Activated CD4-positive, alpha-beta T cell treated with anti-CD3 and anti-CD28 coated beads for 36 hours (primary cell): Measurements from ENCODE around the gene FSHR. TPM values are rescaled to one million over a fixed set of nuclear protein-coding genes. Genes with fewer than 3 reads are reported as not detected.

Source experiments
- ATAC-seq: fragments of 200-7000 bp; cut with Tn5 transposase; one replicate; pipeline ENCODE4 v1.10.0; 2021; ENCODE audit warnings: mild to moderate bottlenecking, moderate library complexity
- CTCF ChIA-PET: fragments of 350-600 bp; sonication (Branson Sonifier 250); formaldehyde crosslinking; loops from one replicate; lab custom pipeline; 2021; ENCODE audit warnings: antibody characterized with exemption; lab: Charles Lee
- POLR2A ChIA-PET: fragments of 350-600 bp; sonication (Branson Sonifier 250); formaldehyde crosslinking; loops from one replicate; lab custom pipeline; 2021; ENCODE audit warnings: antibody characterized with exemption, inconsistent platforms; lab: Charles Lee
- DNase-seq: peaks from one replicate; pipeline ENCODE4 v3.0.0-alpha.2; 2020
- H3K27ac Mint-ChIP-seq: one replicate; pipeline ENCODE4 v1.8.0; 2021; ENCODE audit warnings: mixed read lengths
- H3K27me3 Mint-ChIP-seq: one replicate; pipeline ENCODE4 v1.8.0; 2021; ENCODE audit warnings: mixed read lengths
- H3K36me3 Mint-ChIP-seq: one replicate; pipeline ENCODE4 v1.8.0; 2021; ENCODE audit warnings: low read depth, mixed read lengths
- H3K4me1 Mint-ChIP-seq: one replicate; pipeline ENCODE4 v1.8.0; 2021; ENCODE audit warnings: mixed read lengths
- H3K4me3 Mint-ChIP-seq: one replicate; pipeline ENCODE4 v1.8.0; 2021; ENCODE audit warnings: mild to moderate bottlenecking, moderate library complexity, mixed read lengths
- H3K9me3 Mint-ChIP-seq: one replicate; pipeline ENCODE4 v1.8.0; 2021; ENCODE audit warnings: low read depth, mixed read lengths
- intact Hi-C, 2 experiments: fragments of 100-400 bp; cut with DNase I in 1 of 2; cut with micrococcal nuclease in 1 of 2; formaldehyde crosslinking; loops; one replicate each; pipeline versions ENCODE4 v1.14.2 to v1.15.1; 2022 to 2024; cut with DNase I, micrococcal nuclease
- total RNA-seq, 2 experiments: library from RNA; stranded (reverse); gene quantifications; one replicate each; pipeline ENCODE4 v1.2.3, GENCODE V29; 2021

The FSHR gene
- total RNA-seq, 2 experiments from 2014 or later: not detected

DNA sequence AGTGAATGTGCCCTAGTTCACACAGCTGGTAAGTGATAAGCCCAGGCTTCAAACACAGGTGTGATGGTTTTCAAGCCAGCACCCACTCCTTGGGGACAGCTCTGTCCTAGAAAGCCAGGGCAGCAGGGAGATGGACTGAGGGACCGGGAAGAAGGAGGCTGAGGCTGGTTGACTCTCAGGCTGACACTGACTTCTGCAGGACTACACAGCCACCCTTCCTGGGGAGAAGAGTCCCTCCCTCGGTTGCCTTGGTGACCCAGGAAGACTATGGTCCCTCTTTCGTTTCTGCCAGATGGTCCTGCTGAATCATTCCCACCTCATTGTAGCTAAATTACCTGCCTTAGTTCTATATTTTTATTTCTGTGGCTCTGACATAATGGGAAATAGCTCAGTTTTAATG, 11.3 kb upstream of the FSHR start:
- intact Hi-C loops: no loop called here
- H3K27ac Mint-ChIP-seq: no peak overlapping the region
- ChIA-PET CTCF (interaction anchor here (0.6 kb wide), 1 partner anchor 367 kb away, joined by 3 read pairs; no protein-coding TSS in a partner anchor), POLR2A (no interaction called here)
- H3K4me3 Mint-ChIP-seq: no peak overlapping the region
- no peaks in the 10 kb centered on the region for H3K27me3 Mint-ChIP-seq
- no peaks in the 10 kb centered on the region for H3K36me3 Mint-ChIP-seq
- peaks cover 2% of the 10 kb centered on the region for H3K9me3 Mint-ChIP-seq
- ATAC-seq (no peak), DNase-seq (no peak)
- no peaks in the 10 kb centered on the region for H3K4me1 Mint-ChIP-seq

GRCh38 chr2:49164729-49165128, 10.4 kb upstream of the FSHR start:
- DNase-seq: no peak
- no peak for ATAC-seq
- H3K27me3 Mint-ChIP-seq: no peaks in the 10 kb centered on the region
- no peak overlapping the region for H3K27ac Mint-ChIP-seq
- CTCF ChIA-PET: interaction anchor here (0.6 kb wide), 1 partner anchor 19 kb away, joined by 3 read pairs; no protein-coding TSS in a partner anchor
- no peaks in the 10 kb centered on the region for H3K4me1 Mint-ChIP-seq
- peaks cover 2% of the 10 kb centered on the region for H3K9me3 Mint-ChIP-seq
- POLR2A ChIA-PET: no interaction called here
- no peaks in the 10 kb centered on the region for H3K36me3 Mint-ChIP-seq
- no peak overlapping the region for H3K4me3 Mint-ChIP-seq
- intact Hi-C loops: no loop called here

DNA sequence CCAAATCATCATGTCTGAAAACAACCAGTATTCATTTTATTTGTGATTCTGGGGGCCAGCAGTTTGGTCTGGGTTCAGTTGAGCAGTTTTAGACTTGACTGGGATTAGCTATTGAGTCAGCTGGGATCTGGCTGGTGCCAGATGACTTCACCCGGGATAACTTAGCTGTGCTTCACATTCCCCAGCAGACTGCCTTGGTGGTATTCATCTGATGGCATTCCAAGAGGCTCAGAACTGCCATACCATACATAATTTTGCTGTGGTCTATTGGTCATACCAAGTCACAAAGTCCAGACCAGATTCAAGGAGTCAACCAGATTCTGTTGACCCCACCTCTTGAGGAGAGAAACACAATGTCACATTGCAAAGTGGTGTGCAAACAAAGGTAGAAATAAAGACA, 7.8 kb upstream of the FSHR start:
- Mint-ChIP-seq H3K4me1 (no peaks in the 10 kb centered on the region), H3K36me3 (no peaks in the 10 kb centered on the region), H3K27me3 (no peaks in the 10 kb centered on the region), H3K9me3 (no peaks in the 10 kb centered on the region), H3K27ac (no peak overlapping the region), H3K4me3 (no peak overlapping the region)
- ChIA-PET CTCF (no interaction called here), POLR2A (no interaction called here)
- DNase-seq (no peak), ATAC-seq (no peak)
- intact Hi-C loops: no loop called here

DNA sequence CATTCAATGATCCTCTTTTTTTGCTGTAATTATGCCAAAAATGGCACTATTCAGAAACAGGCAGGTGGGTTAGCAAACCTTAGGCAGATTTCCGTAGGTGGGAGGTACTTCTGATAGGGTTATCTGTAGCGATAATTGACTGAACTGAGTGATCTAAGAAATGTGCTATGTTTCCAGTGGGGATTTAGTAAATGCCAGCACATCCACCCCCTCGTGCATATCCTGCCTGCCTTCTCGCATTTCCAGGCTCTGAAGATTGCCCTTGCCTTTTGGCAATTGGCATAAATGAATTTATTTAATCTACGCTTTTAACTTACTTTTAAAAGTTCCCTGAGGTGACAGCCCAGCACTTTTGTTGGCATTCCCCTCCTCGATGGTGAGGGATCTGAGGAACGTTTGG, 576 bp upstream of the FSHR start:
- Mint-ChIP-seq H3K27ac (no peak overlapping the region), H3K27me3 (no peaks in the 10 kb centered on the region)
- intact Hi-C loops: no loop called here

DNA sequence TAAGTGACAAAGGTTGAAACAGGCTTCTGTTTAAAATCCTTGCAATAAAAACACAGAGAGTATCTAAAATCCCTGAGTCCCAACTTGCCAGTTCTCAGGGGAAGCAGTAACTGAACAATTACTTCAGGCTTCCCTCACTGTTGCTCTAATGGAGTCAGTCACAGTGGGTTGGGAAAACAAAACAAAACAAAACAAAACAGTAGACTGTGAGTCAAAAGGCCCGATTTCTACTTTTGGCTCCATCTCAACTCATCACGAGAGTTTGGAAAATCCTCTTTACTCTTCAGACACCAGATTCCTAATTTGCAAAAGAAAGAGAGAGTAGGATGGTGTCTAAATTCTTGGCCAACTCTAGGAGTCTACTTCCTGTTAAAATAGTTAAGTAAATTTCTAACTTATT, 1.1 kb downstream of the FSHR start:
- no peaks in the 10 kb centered on the region for H3K4me1 Mint-ChIP-seq
- H3K36me3 Mint-ChIP-seq: no peaks in the 10 kb centered on the region
- DNase-seq (no peak), ATAC-seq (no peak)
- H3K9me3 Mint-ChIP-seq: no peaks in the 10 kb centered on the region
- H3K4me3 Mint-ChIP-seq: no peak overlapping the region
- H3K27ac Mint-ChIP-seq: no peak overlapping the region
- POLR2A ChIA-PET: no interaction called here
- H3K27me3 Mint-ChIP-seq: no peaks in the 10 kb centered on the region
- CTCF ChIA-PET: no interaction called here
- intact Hi-C loops: no loop called here

More for the DNA sequence above, 576 bp upstream of the FSHR start:
- ATAC-seq (no peak), DNase-seq (no peak)
- ChIA-PET CTCF (no interaction called here), POLR2A (no interaction called here)
- Mint-ChIP-seq H3K4me3 (no peak overlapping the region), H3K9me3 (no peaks in the 10 kb centered on the region), H3K4me1 (no peaks in the 10 kb centered on the region), H3K36me3 (no peaks in the 10 kb centered on the region)

DNA sequence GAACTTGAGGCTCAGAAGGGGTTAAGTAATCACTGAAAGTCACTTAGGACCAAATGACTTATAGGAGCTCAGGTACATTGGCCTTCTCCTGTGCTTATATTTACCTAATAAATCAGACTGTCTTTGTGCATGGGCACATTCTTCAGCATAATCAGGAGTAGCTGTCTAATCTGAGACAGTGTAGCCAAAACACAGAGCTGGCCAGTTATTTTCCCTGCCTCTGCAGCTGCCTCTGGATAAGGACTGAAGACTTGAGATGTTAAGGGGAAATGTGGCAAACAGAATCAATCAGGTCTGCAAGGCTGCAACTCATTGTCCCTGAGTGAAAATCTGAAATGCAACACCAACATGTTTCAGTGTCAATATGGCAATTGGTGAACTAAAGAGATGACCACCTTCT, 1.5 kb downstream of the FSHR start:
- no peak overlapping the region for H3K27ac Mint-ChIP-seq
- DNase-seq (no peak), ATAC-seq (no peak)
- H3K9me3 Mint-ChIP-seq: no peaks in the 10 kb centered on the region
- POLR2A ChIA-PET: no interaction called here
- H3K27me3 Mint-ChIP-seq: no peaks in the 10 kb centered on the region
- no peak overlapping the region for H3K4me3 Mint-ChIP-seq
- no peaks in the 10 kb centered on the region for H3K36me3 Mint-ChIP-seq
- CTCF ChIA-PET: no interaction called here
- intact Hi-C loops: no loop called here
- H3K4me1 Mint-ChIP-seq: no peaks in the 10 kb centered on the region

DNA sequence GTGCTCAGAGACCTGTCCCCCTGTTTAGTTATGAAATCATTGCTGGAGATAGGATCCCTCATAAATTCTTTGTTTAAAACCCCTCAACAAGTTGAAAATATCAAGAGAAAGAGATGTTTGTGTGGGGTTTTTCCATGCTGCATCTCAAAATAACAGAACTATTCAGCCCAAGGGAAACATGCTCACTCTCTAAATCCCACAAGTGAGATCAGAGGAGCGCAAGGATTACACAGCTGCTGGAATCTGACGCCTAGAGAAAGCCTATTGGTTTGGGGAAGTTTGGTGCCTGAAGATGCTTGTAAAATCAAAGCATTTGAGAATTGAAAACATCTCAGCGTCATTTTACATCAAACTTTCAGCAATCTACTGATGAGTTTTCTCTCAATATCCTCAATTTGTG, 7.9 kb downstream of the FSHR start:
- CTCF ChIA-PET: interaction anchor here (0.8 kb wide), 1 partner anchor 9 kb away, joined by 3 read pairs; no protein-coding TSS in a partner anchor
- Mint-ChIP-seq H3K4me3 (no peak overlapping the region), H3K4me1 (no peaks in the 10 kb centered on the region), H3K36me3 (no peaks in the 10 kb centered on the region), H3K27ac (no peak overlapping the region), H3K27me3 (no peaks in the 10 kb centered on the region), H3K9me3 (no peaks in the 10 kb centered on the region)
- DNase-seq (no peak), ATAC-seq (no peak)
- intact Hi-C loops: no loop called here
- POLR2A ChIA-PET: no interaction called here

- POLR2A ChIA-PET: no interaction called here
- H3K27ac Mint-ChIP-seq: no peak overlapping the region
These were observed 22.5 kb downstream of the FSHR start for GRCh38 chr2:49131801-49132200.

GRCh38 chr2:49129034-49129433, 25.3 kb downstream of the FSHR start:
- ChIA-PET POLR2A (no interaction called here), CTCF (no interaction called here)
- peaks cover 2% of the 10 kb centered on the region for H3K27me3 Mint-ChIP-seq
- peaks cover 4% of the 10 kb centered on the region for H3K9me3 Mint-ChIP-seq
- no peak for ATAC-seq
- no peak overlapping the region for H3K27ac Mint-ChIP-seq
- H3K36me3 Mint-ChIP-seq: no peaks in the 10 kb centered on the region
- H3K4me3 Mint-ChIP-seq: no peak overlapping the region
- no peak for DNase-seq
- intact Hi-C loops: no loop called here
- no peaks in the 10 kb centered on the region for H3K4me1 Mint-ChIP-seq

More at GRCh38 chr2:49131801-49132200, 22.5 kb downstream of the FSHR start:
- DNase-seq (no peak), ATAC-seq (no peak)
- Mint-ChIP-seq H3K36me3 (no peaks in the 10 kb centered on the region), H3K4me1 (no peaks in the 10 kb centered on the region), H3K4me3 (no peak overlapping the region), H3K27me3 (peaks cover 2% of the 10 kb centered on the region), H3K9me3 (peaks cover 4% of the 10 kb centered on the region)
- CTCF ChIA-PET: no interaction called here
- intact Hi-C loops: no loop called here

DNA sequence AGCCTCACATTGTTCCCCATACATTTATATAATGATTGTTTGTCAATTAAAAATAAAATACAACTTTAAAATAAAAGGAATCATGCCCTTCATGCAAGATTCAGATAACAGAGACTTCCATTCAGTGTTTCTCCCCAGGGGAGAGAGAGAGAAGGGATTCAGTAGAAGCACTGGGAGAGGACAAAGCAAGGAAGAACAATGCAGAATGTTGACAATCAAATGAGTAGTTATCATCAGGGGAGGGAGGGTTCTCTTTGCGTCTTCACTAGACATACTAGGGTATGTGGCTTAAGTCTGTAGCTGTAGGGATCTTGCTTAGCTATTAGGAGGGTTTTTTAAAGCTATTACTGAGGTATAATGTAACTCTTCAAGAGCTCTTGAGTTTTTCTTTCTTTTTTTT, 30.7 kb downstream of the FSHR start:
- H3K27me3 Mint-ChIP-seq: no peaks in the 10 kb centered on the region
- no peaks in the 10 kb centered on the region for H3K4me1 Mint-ChIP-seq
- intact Hi-C loops: no loop called here
- no peak for ATAC-seq
- CTCF ChIA-PET: no interaction called here
- H3K4me3 Mint-ChIP-seq: no peak overlapping the region
- POLR2A ChIA-PET: no interaction called here
- DNase-seq: no peak
- no peak overlapping the region for H3K27ac Mint-ChIP-seq
- H3K9me3 Mint-ChIP-seq: peaks cover 4% of the 10 kb centered on the region
- H3K36me3 Mint-ChIP-seq: no peaks in the 10 kb centered on the region

DNA sequence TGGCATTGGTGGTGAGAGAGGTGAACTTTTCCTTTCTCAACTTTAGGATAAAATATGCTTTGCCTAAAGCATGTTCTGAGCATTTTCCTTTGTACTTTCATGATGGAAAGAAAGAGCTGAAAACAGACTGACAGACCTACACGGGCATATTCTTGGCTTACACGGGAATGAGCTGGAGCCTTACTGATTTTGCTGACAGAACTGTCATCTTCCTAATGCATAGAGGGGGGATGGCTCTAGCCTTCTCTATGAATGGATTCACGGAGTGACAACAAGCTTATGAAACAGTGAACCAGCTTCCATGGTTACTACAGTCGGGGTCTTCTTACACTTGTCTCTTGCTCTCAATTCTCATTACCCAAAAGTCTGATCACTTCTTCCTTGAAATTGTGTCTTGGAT, 32.2 kb downstream of the FSHR start:
- ATAC-seq (no peak), DNase-seq (no peak)
- POLR2A ChIA-PET: no interaction called here
- Mint-ChIP-seq H3K27me3 (no peaks in the 10 kb centered on the region), H3K9me3 (peaks cover 4% of the 10 kb centered on the region), H3K4me3 (no peak overlapping the region), H3K27ac (no peak overlapping the region), H3K36me3 (no peaks in the 10 kb centered on the region), H3K4me1 (no peaks in the 10 kb centered on the region)
- intact Hi-C loops: no loop called here
- CTCF ChIA-PET: no interaction called here

DNA sequence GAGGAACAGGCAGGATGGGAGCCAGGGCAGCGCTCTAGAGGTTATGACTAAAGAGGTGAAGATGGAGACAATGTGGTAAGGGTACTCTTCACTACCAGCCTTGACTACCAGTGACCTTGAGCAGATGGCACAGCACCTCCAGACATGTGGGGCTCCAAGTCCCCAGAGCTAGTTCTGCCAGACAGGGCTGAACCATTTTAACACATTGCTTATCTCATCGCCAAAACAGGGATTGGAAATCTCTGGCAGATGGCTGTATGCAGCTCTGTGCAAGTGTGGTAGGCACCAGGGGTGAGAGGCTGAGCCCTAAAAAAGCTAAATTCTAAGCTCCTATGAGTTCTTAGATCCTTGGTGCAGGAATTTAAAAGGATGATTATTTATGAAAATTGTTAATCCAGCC, 41.3 kb downstream of the FSHR start:
- Mint-ChIP-seq H3K4me3 (no peak overlapping the region), H3K36me3 (no peaks in the 10 kb centered on the region), H3K9me3 (peaks cover 5% of the 10 kb centered on the region), H3K27me3 (no peaks in the 10 kb centered on the region), H3K27ac (no peak overlapping the region), H3K4me1 (no peaks in the 10 kb centered on the region)
- DNase-seq (no peak), ATAC-seq (no peak)
- ChIA-PET POLR2A (no interaction called here), CTCF (no interaction called here)
- intact Hi-C loops: no loop called here

- intact Hi-C loops: no loop called here
- no peak overlapping the region for H3K4me3 Mint-ChIP-seq
- H3K9me3 Mint-ChIP-seq: peaks cover 5% of the 10 kb centered on the region
- DNase-seq (no peak), ATAC-seq (no peak)
- H3K27me3 Mint-ChIP-seq: no peaks in the 10 kb centered on the region
- H3K36me3 Mint-ChIP-seq: no peaks in the 10 kb centered on the region
- POLR2A ChIA-PET: no interaction called here
- CTCF ChIA-PET: no interaction called here
- no peaks in the 10 kb centered on the region for H3K4me1 Mint-ChIP-seq
- no peak overlapping the region for H3K27ac Mint-ChIP-seq
These were observed 42.9 kb downstream of the FSHR start for GRCh38 chr2:49111456-49111855.
